PC-9 (cell line): ENCODE measurements around the gene KCNJ16. TPM values are rescaled to one million over a fixed set of nuclear protein-coding genes. Genes with fewer than 3 reads are reported as not detected.

Source experiments
- BruUV-seq: library from RNA; stranded (reverse); fragments of 400-500 nt; replicated peaks from 2 replicates; lab custom pipeline; 2021; lab: Mats Ljungman, UMichigan
- CTCF ChIA-PET: fragments of 300-600 bp; sonication (Branson Sonifier 250); formaldehyde crosslinking; loops from one replicate; lab custom pipeline; 2022; ENCODE audit warnings: antibody characterized with exemption; lab: Charles Lee
- POLR2A ChIA-PET: fragments of 300-600 bp; sonication (Branson Sonifier 250); formaldehyde crosslinking; loops from one replicate; lab custom pipeline; 2022; ENCODE audit warnings: antibody characterized with exemption; ENCODE audit not compliant: unreplicated experiment; lab: Charles Lee
- DNase-seq, 2 experiments: peaks; one replicate each; pipeline versions ENCODE4 v3.0.0 to v3.0.0-alpha.2; 2015 to 2022; ENCODE audit warnings: mixed read lengths in 1 of 2
- H2AFZ ChIP-seq: fragments of 200-600 bp; sonication (generic); 2 replicates; pipeline ENCODE4 v1.8.1; 2017; ENCODE audit warnings: antibody characterized with exemption
- H3F3A ChIP-seq: fragments of 200-600 bp; sonication (generic); 2 replicates; pipeline ENCODE4 v1.8.1; 2017; ENCODE audit warnings: antibody characterized with exemption, mild to moderate bottlenecking, low read depth; ENCODE audit not compliant: insufficient read depth
- H3K27ac ChIP-seq: fragments of 200-600 bp; sonication (generic); 2 replicates; pipeline ENCODE4 v1.6.1; 2016; ENCODE audit warnings: mixed run types
- H3K27me3 ChIP-seq: fragments of 200-600 bp; sonication (generic); 2 replicates; pipeline ENCODE4 v1.6.1; 2016; ENCODE audit warnings: low read depth, mixed run types; ENCODE audit not compliant: insufficient read depth
- H3K36me3 ChIP-seq: fragments of 200-600 bp; sonication (generic); 2 replicates; pipeline ENCODE4 v1.6.1; 2016; ENCODE audit warnings: low read depth, mixed run types
- H3K4me1 ChIP-seq: fragments of 200-600 bp; sonication (generic); replicated peaks from 2 replicates; pipeline ENCODE4 v1.6.1; 2016; ENCODE audit warnings: mixed run types; ENCODE audit not compliant: insufficient read depth
- H3K4me2 ChIP-seq: fragments of 200-600 bp; sonication (generic); 2 replicates; pipeline ENCODE4 v1.6.1; 2017; ENCODE audit warnings: mixed run types
- H3K4me3 ChIP-seq: fragments of 200-600 bp; sonication (generic); 2 replicates; pipeline ENCODE4 v1.6.1; 2016; ENCODE audit warnings: mixed run types
- H3K79me2 ChIP-seq: fragments of 200-600 bp; sonication (generic); 2 replicates; pipeline ENCODE4 v1.6.1; 2017; ENCODE audit warnings: low read depth, mixed run types
- H3K9me2 ChIP-seq: fragments of 200-600 bp; sonication (generic); 2 replicates; pipeline ENCODE4 v1.8.1; 2017; ENCODE audit warnings: mild to moderate bottlenecking; ENCODE audit not compliant: insufficient read depth
- H3K9me3 ChIP-seq: fragments of 200-600 bp; sonication (generic); 2 replicates; pipeline ENCODE4 v1.8.1; 2016; ENCODE audit warnings: low read depth; ENCODE audit not compliant: insufficient read depth
- H4K20me1 ChIP-seq: fragments of 200-600 bp; sonication (generic); 2 replicates; pipeline ENCODE4 v1.8.1; 2017; ENCODE audit not compliant: insufficient read depth
- EZH2 ChIP-seq: fragments of 200-600 bp; sonication (generic); IDR thresholded peaks from 2 replicates; pipeline ENCODE4 v1.8.0; 2017; ENCODE audit warnings: antibody characterized with exemption, low read depth
- intact Hi-C: fragments of 100-400 bp; cut with micrococcal nuclease; formaldehyde crosslinking; loops from one replicate; pipeline ENCODE4 v1.10.0; 2022; ENCODE audit not compliant: unreplicated experiment
- total RNA-seq: library from RNA; stranded (reverse); gene quantifications from 2 replicates; pipeline ENCODE4 v1.2.3, GENCODE V29; 2021
- TF ChIP-seq, protein P1 (sequence below): fragments of 200-600 bp; sonication (generic); conservative IDR thresholded peaks from 2 replicates; pipeline ENCODE4 v1.6.1; 2017; ENCODE audit warnings: mixed run types, antibody characterized with exemption, mild to moderate bottlenecking, moderate library complexity

KCNJ16 gene
- total RNA-seq, 1 experiment from 2014 or later: not detected

DNA sequence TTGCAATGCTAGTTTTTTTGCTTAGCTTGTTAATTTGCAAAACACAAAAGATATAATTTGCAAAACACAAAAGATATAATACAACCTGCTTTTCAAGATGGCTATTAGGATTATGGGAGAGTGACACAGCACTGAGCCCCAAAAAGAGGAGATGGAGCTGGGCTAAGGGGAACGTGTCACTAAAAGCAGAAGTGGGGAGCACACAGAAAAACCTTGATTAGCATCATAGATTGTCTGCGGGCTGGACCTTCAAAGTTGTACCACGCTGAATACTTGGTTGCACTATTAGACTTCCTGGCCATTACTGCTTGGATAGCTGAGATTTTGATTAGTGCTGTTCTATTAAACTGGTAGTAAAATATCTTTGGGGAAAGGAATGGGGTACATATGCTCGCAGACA, 36.2 kb downstream of the KCNJ16 start:
- POLR2A ChIA-PET: no interaction called here
- H3K4me3 ChIP-seq: no peak overlapping the region
- no peaks in the 10 kb centered on the region for H3K79me2 ChIP-seq
- H3K4me1 ChIP-seq: no peaks in the 10 kb centered on the region
- no peaks in the 10 kb centered on the region for H3K9me3 ChIP-seq
- H2AFZ ChIP-seq: no peak overlapping the region
- H3K36me3 ChIP-seq: no peaks in the 10 kb centered on the region
- no TSS peak for BruUV-seq
- intact Hi-C loops: no loop called here
- CTCF ChIA-PET: no interaction called here
- H4K20me1 ChIP-seq: no peaks in the 10 kb centered on the region
- H3K4me2 ChIP-seq: no peak overlapping the region
- no peak for DNase-seq
- no peak overlapping the region for H3K27ac ChIP-seq
- no peaks in the 10 kb centered on the region for H3F3A ChIP-seq
- no peaks in the 10 kb centered on the region for H3K27me3 ChIP-seq
- TF ChIP-seq, protein P1, sequence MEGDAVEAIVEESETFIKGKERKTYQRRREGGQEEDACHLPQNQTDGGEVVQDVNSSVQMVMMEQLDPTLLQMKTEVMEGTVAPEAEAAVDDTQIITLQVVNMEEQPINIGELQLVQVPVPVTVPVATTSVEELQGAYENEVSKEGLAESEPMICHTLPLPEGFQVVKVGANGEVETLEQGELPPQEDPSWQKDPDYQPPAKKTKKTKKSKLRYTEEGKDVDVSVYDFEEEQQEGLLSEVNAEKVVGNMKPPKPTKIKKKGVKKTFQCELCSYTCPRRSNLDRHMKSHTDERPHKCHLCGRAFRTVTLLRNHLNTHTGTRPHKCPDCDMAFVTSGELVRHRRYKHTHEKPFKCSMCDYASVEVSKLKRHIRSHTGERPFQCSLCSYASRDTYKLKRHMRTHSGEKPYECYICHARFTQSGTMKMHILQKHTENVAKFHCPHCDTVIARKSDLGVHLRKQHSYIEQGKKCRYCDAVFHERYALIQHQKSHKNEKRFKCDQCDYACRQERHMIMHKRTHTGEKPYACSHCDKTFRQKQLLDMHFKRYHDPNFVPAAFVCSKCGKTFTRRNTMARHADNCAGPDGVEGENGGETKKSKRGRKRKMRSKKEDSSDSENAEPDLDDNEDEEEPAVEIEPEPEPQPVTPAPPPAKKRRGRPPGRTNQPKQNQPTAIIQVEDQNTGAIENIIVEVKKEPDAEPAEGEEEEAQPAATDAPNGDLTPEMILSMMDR: no peak
- no peak for TF ChIP-seq EZH2
- H3K9me2 ChIP-seq: no peaks in the 10 kb centered on the region

DNA sequence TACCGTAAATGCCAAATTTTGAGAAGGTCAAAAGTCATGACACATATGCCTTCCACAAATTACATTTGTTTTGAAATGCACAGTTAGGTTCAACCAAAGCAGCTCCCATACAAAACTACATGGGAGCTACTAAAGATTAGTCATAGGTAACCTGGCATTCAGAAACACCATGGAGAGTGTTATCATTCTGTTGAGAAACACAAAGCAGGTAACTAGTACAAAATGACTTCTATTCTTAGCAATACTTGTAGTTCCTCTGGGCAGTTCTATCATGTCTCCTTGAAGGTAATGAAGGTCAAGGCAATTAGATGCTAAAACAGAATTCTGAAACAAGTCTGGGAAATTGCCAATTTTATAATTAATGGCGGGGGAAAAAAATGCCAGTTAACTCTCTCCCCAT, 39.4 kb downstream of the KCNJ16 start:
- TF ChIP-seq, protein P1: no peak
- no peak for TF ChIP-seq EZH2
- H3K27ac ChIP-seq: no peak overlapping the region
- POLR2A ChIA-PET: no interaction called here
- H3K36me3 ChIP-seq: no peaks in the 10 kb centered on the region
- no peaks in the 10 kb centered on the region for H3K9me3 ChIP-seq
- no peak overlapping the region for H2AFZ ChIP-seq
- CTCF ChIA-PET: no interaction called here
- no peaks in the 10 kb centered on the region for H3K4me1 ChIP-seq
- H3F3A ChIP-seq: no peaks in the 10 kb centered on the region
- H3K4me2 ChIP-seq: no peak overlapping the region
- no peak for DNase-seq
- no TSS peak for BruUV-seq
- H4K20me1 ChIP-seq: no peaks in the 10 kb centered on the region
- H3K4me3 ChIP-seq: no peak overlapping the region
- H3K27me3 ChIP-seq: no peaks in the 10 kb centered on the region
- no peaks in the 10 kb centered on the region for H3K79me2 ChIP-seq
- intact Hi-C loops: no loop called here
- no peaks in the 10 kb centered on the region for H3K9me2 ChIP-seq

DNA sequence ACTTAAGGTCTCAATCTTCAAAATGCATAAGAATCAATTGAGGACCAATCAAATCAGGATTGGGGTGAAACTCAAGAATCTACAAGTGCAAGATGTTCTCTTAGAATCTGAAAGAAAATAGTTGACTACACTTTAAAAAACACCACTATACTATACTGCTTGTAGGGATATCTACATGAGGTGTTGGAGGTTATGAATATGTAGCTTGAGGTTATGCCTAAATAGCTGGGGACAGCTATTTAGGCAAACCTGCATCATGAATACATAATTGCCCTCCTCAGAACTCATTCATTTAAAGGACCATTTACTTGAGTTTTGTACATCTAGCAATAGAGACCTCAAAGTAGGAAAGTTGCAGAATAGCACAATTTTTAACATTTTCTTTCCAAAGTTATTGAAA, 40.1 kb downstream of the KCNJ16 start:
- Histone ChIP-seq H3F3A (no peaks in the 10 kb centered on the region), H3K79me2 (no peaks in the 10 kb centered on the region), H4K20me1 (no peaks in the 10 kb centered on the region), H3K27ac (no peak overlapping the region), H2AFZ (no peak overlapping the region), H3K9me2 (no peaks in the 10 kb centered on the region), H3K4me1 (no peaks in the 10 kb centered on the region), H3K9me3 (no peaks in the 10 kb centered on the region), H3K27me3 (no peaks in the 10 kb centered on the region), H3K4me2 (no peak overlapping the region), H3K4me3 (no peak overlapping the region), H3K36me3 (no peaks in the 10 kb centered on the region)
- ChIA-PET CTCF (no interaction called here), POLR2A (no interaction called here)
- no peak for TF ChIP-seq EZH2
- TF ChIP-seq, protein P1: no peak
- intact Hi-C loops: no loop called here
- no TSS peak for BruUV-seq
- DNase-seq: no peak
